HL-60 (cell line): ENCODE results near the gene OR5B12.

ENCODE experiments used
- DNase-seq, 2 experiments: peaks; one replicate each; pipeline ENCODE4 v3.0.0-alpha.2; 2010 to 2020; ENCODE audit warnings: low read depth in 1 of 2, low spot score in 1 of 2
- H3K27ac ChIP-seq: fragments of 250-450 bp; sonication (Bioruptor Pico); replicated peaks from 2 replicates; pipeline ENCODE4 v1.5.1; 2020; ENCODE audit warnings: mild to moderate bottlenecking, moderate library complexity
- H3K27me3 ChIP-seq: fragments of 250-450 bp; sonication (Bioruptor Pico); 2 replicates; pipeline ENCODE4 v1.5.1; 2021; ENCODE audit warnings: mild to moderate bottlenecking, moderate library complexity; ENCODE audit not compliant: insufficient read depth, poor library complexity, severe bottlenecking
- H3K4me3 ChIP-seq: replicated peaks from 2 replicates; pipeline ENCODE4 v1.5.1; 2011; ENCODE audit warnings: mild to moderate bottlenecking, control low read depth, low read length; ENCODE audit not compliant: insufficient read depth
- GABPA ChIP-seq: IDR thresholded peaks from 2 replicates; pipeline ENCODE4 v1.6.1; 2012; ENCODE audit warnings: low read depth
- POLR2AphosphoS5 ChIP-seq: IDR thresholded peaks from 2 replicates; pipeline ENCODE4 v1.6.1; 2012; ENCODE audit warnings: low read depth
- SPI1 ChIP-seq: IDR thresholded peaks from 2 replicates; pipeline ENCODE4 v1.6.1; 2012; ENCODE audit warnings: low read depth, mild to moderate bottlenecking, borderline replicate concordance
- long read RNA-seq: library from polyadenylated mRNA; unstranded; transcript quantifications from one replicate; pipeline ENCODE4 v2.0.0, GENCODE V29; 2020
- TF ChIP-seq, protein P1 (sequence below): IDR thresholded peaks from 2 replicates; pipeline ENCODE4 v1.6.1; 2012; ENCODE audit warnings: low read depth; ENCODE audit not compliant: insufficient replicate concordance
- TF ChIP-seq, protein P2 (sequence below): IDR thresholded peaks from one replicate; pipeline ENCODE4 v1.5.1; 2011; ENCODE audit warnings: low read length, control low read depth, inconsistent platforms; ENCODE audit not compliant: insufficient read depth

Gene OR5B12
- long read RNA-seq = 0 reads

DNA sequence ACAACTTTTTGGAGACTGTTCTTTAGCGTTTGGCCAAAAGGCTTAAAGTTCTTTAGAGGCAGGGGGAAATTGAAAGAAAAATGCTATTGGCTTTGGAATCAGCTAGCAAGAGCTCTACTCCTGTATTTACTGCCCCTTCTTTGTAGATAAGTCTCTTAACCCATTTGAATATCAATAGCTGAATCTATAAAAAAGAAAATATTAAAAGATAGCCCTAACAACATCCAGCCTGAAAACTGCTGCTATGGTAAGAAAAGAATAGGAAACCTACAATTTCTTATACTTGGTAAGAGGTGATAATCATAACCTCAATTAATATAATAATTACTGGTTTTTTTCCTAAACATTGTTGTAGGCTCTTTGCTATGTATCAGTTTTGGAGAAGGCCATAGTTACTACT lies at the start of gene OR5B12:
TSS of gene OR5B12 (minus strand) at position 101 of the 400 bp plus-strand sequence. CDS start 2,085 bp downstream, outside the sequence.
- no peak within 1 kb of the TSS for H3K4me3 ChIP-seq
- no peak for DNase-seq
- no peak for TF ChIP-seq POLR2AphosphoS5
- TF ChIP-seq GABPA = no peak
- no peak for TF ChIP-seq SPI1
- TF ChIP-seq, protein P1, sequence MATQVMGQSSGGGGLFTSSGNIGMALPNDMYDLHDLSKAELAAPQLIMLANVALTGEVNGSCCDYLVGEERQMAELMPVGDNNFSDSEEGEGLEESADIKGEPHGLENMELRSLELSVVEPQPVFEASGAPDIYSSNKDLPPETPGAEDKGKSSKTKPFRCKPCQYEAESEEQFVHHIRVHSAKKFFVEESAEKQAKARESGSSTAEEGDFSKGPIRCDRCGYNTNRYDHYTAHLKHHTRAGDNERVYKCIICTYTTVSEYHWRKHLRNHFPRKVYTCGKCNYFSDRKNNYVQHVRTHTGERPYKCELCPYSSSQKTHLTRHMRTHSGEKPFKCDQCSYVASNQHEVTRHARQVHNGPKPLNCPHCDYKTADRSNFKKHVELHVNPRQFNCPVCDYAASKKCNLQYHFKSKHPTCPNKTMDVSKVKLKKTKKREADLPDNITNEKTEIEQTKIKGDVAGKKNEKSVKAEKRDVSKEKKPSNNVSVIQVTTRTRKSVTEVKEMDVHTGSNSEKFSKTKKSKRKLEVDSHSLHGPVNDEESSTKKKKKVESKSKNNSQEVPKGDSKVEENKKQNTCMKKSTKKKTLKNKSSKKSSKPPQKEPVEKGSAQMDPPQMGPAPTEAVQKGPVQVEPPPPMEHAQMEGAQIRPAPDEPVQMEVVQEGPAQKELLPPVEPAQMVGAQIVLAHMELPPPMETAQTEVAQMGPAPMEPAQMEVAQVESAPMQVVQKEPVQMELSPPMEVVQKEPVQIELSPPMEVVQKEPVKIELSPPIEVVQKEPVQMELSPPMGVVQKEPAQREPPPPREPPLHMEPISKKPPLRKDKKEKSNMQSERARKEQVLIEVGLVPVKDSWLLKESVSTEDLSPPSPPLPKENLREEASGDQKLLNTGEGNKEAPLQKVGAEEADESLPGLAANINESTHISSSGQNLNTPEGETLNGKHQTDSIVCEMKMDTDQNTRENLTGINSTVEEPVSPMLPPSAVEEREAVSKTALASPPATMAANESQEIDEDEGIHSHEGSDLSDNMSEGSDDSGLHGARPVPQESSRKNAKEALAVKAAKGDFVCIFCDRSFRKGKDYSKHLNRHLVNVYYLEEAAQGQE = no peak
- TF ChIP-seq, protein P2, sequence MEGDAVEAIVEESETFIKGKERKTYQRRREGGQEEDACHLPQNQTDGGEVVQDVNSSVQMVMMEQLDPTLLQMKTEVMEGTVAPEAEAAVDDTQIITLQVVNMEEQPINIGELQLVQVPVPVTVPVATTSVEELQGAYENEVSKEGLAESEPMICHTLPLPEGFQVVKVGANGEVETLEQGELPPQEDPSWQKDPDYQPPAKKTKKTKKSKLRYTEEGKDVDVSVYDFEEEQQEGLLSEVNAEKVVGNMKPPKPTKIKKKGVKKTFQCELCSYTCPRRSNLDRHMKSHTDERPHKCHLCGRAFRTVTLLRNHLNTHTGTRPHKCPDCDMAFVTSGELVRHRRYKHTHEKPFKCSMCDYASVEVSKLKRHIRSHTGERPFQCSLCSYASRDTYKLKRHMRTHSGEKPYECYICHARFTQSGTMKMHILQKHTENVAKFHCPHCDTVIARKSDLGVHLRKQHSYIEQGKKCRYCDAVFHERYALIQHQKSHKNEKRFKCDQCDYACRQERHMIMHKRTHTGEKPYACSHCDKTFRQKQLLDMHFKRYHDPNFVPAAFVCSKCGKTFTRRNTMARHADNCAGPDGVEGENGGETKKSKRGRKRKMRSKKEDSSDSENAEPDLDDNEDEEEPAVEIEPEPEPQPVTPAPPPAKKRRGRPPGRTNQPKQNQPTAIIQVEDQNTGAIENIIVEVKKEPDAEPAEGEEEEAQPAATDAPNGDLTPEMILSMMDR = no peak
- H3K27me3 ChIP-seq = no peaks in the 10 kb centered on the region
- no peak within 1 kb of the TSS for H3K27ac ChIP-seq

DNA sequence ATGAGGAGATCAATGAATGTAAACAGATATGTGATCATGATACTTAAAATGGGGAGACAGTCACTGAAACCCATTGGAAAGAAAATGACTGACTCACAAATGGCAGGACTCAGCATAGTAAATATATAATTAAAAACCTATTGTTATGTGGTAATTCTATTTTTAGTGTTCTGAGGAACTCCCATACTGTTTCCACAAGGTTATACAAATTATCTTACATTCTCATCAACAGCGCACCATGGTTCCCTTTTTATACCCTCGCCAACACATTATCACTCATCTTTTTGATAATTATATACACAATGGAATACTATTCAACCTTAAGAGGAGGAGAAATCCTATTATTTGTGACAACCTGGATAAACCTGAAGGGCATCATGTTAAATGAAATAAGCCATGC lies 48.8 kb upstream of the OR5B12 start:
- TF ChIP-seq, protein P2 = no peak
- TF ChIP-seq, protein P1 = no peak
- TF ChIP-seq GABPA = no peak
- no peak for TF ChIP-seq SPI1
- TF ChIP-seq POLR2AphosphoS5 = no peak
- no peaks in the 10 kb centered on the region for H3K27me3 ChIP-seq
- DNase-seq = no peak
- H3K4me3 ChIP-seq = no peak overlapping the region
- H3K27ac ChIP-seq = no peak overlapping the region

DNA sequence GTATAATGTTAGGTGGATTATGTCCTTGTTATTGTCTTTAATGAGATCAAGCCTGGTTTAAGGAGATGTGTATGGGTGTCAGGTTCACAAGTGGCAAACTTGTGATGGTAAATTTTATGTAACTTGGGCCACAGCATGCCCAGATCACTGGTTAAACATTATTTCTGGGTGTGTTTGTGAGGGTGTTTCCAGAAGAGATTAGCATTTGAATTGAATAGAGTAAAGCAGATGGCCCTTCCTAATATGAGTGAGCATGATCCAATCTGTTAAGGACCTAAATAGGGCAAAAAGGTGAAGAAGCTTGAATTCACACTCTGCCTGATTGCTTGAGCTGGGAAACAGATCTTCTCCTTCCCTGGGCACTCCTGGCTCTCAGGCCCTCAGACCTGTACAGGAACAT lies 45.1 kb upstream of the OR5B12 start:
- Histone ChIP-seq H3K27ac (no peak overlapping the region), H3K4me3 (no peak overlapping the region), H3K27me3 (no peaks in the 10 kb centered on the region)
- DNase-seq = no peak
- TF ChIP-seq, protein P1 = no peak
- TF ChIP-seq POLR2AphosphoS5 (no peak), GABPA (no peak), SPI1 (no peak)
- TF ChIP-seq, protein P2 = no peak
